HepG2 (cell line): ENCODE data around the gene SLC39A2. TPM values are rescaled to one million over a fixed set of nuclear protein-coding genes. Genes with fewer than 3 reads are reported as not detected.

Source experiments
- ATF3 ChIP-seq: sonication (generic); formaldehyde crosslinking; IDR thresholded peaks from 2 replicates; pipeline ENCODE4 v1.4.0; 2020; ENCODE audit warnings: missing genetic modification reagents
- MAX ChIP-seq: IDR thresholded peaks from 2 replicates; pipeline ENCODE4 v1.6.1; 2012; ENCODE audit warnings: inconsistent platforms
- MLX ChIP-seq: IDR thresholded peaks from 2 replicates; pipeline ENCODE4 v1.6.1; 2016
- MZF1 ChIP-seq: sonication (generic); formaldehyde crosslinking; IDR thresholded peaks from 2 replicates; pipeline ENCODE4 v1.8.1; 2023; ENCODE audit warnings: mild to moderate bottlenecking, missing genetic modification reagents, borderline replicate concordance
- SMC3 ChIP-seq: IDR thresholded peaks from 2 replicates; pipeline ENCODE4 v1.6.1; 2011; ENCODE audit warnings: low read length, improper control_type of control experiment
- TRIM24 ChIP-seq: sonication (generic); formaldehyde crosslinking; IDR thresholded peaks from 2 replicates; pipeline ENCODE4 v1.8.0; 2022; ENCODE audit warnings: mild to moderate bottlenecking, missing genetic modification reagents
- ZNF224 ChIP-seq: sonication (generic); formaldehyde crosslinking; IDR thresholded peaks from 2 replicates; pipeline ENCODE4 v1.5.0; 2020; ENCODE audit warnings: mild to moderate bottlenecking, missing genetic modification reagents
- ZNF441 ChIP-seq: sonication (generic); formaldehyde crosslinking; IDR thresholded peaks from 2 replicates; pipeline ENCODE4 v1.7.0; 2021; ENCODE audit warnings: missing genetic modification reagents, borderline replicate concordance
- ZNF512B ChIP-seq: sonication (generic); formaldehyde crosslinking; IDR thresholded peaks from 2 replicates; pipeline ENCODE4 v1.5.1; 2020; ENCODE audit warnings: missing genetic modification reagents, mild to moderate bottlenecking, borderline replicate concordance
- ZNF709 ChIP-seq: sonication (generic); formaldehyde crosslinking; IDR thresholded peaks from 2 replicates; pipeline ENCODE4 v1.5.0; 2020; ENCODE audit warnings: mild to moderate bottlenecking, missing genetic modification reagents
- ZNF780A ChIP-seq: sonication (generic); formaldehyde crosslinking; IDR thresholded peaks from 2 replicates; pipeline ENCODE4 v1.8.0; 2022; ENCODE audit warnings: mild to moderate bottlenecking, missing genetic modification reagents, moderate library complexity
- polyA plus RNA-seq, 8 experiments: library from polyadenylated mRNA; depleted of rRNA in 3 of 8; stranded (reverse) in 7 of 8; unstranded in 1 of 8; fragments of >200 nt; fragmentation: Illumina TruSeq in 4 of 8; extraction: Trizol in 4 of 8; gene quantifications; 2 replicates each; pipeline versions ENCODE4 v1.2.1 to v1.2.3, GENCODE V29; 2011 to 2016; ENCODE audit warnings: low read depth in 4 of 8, missing spikeins in 1 of 8, mixed read lengths in 1 of 8; ENCODE audit not compliant: insufficient read depth in 1 of 8
- total RNA-seq, 5 experiments: library from RNA; depleted of rRNA; stranded (reverse); fragments of >200 nt; fragmentation: Illumina TruSeq; extraction: Trizol; gene quantifications; 2 replicates each; pipeline ENCODE4 v1.2.3, GENCODE V29; 2016; ENCODE audit warnings: low read depth in 1 of 5

Gene SLC39A2
- total and polyA plus RNA-seq, 2 of the 13 experiments (the other 11 are each of a cell fraction or from before 2014, with no cell fraction given): 0.08 to 0.11 TPM

GRCh38 chr14:20970983-20971704, 27.9 kb upstream of the SLC39A2 start (continued):
- TF ChIP-seq TRIM24 (CRISPR knock-in tag) (no peak), ZNF224 (CRISPR knock-in tag) (no peak; the same call in 1 of the 2 replicates), MLX (CRISPR knock-in tag) (no peak; the same call in 1 of the 2 replicates), ZNF780A (CRISPR knock-in tag) (no peak), ZNF441 (CRISPR knock-in tag) (peak; percentile 83), ATF3 (CRISPR knock-in tag) (0 out of 2 replicates have a peak, but pooled peaks have one; percentile 51), ZNF512B (CRISPR knock-in tag) (peak; percentile 19; the same call in 1 of the 2 replicates), ZNF709 (CRISPR knock-in tag) (0 out of 2 replicates have a peak, but pooled peaks have one; percentile 35), MZF1 (CRISPR knock-in tag) (no peak), MAX (peak; percentile 37; the same call in 1 of the 2 replicates), SMC3 (peak; percentile 26; the same call in 1 of the 2 replicates)
